Measurements from ENCODE around the gene IRAK2. TPM values are rescaled to one million over a fixed set of nuclear protein-coding genes. Genes with fewer than 3 reads are reported as not detected.
"Not testable (repeated sequence)": the region's sequence is repeated elsewhere in the genome, so short reads cannot be mapped to it uniquely, and the experiment has no call there.

Gene IRAK2
- total RNA-seq, 6 experiments from 2014 or later, result 4.2 to 16.0 (median 8.4) TPM

GRCh38 chr3:10173095-10173925, 8.6 kb downstream of the IRAK2 start:
- Histone ChIP-seq H3K27me3 (no peaks in the 10 kb centered on the region), H3K4me3 (no peak overlapping the region), H3K9me3 (no peaks in the 10 kb centered on the region), H3K36me3 (peaks cover 0 to 3% (median 0%) of the 10 kb centered on the region in 4 donors), H3K4me1 (peaks cover 0 to 16% (median 6%) of the 10 kb centered on the region in 4 donors), H3K27ac (peak overlapping the region; percentile 47 to 78 (median 62))
- 90% methylated on average over 10 of the region's 10 CpGs for WGBS (ENCODE audit: insufficient coverage, low coverage, low lambda C conversion rate, missing lambda C conversion rate)
- ATAC-seq, result no peak
- DNase-seq, result no peak
- intact Hi-C loops (cut with DNase I), result loop anchor here in 1 of 2 donors (10.0 kb wide), 1 partner anchor 51 kb away; no protein-coding TSS in a partner anchor
- TF ChIP-seq POLR2A (IDR thresholded peaks at IDR 0.05), result no peak
- no peak for TF ChIP-seq CTCF (IDR thresholded peaks at IDR 0.05)

- H3K4me1 ChIP-seq, result peaks cover 0 to 16% (median 6%) of the 10 kb centered on the region in 4 donors
- intact Hi-C loops (cut with DNase I), result loop anchor here in 1 of 2 donors (10.0 kb wide), 1 partner anchor 51 kb away; no protein-coding TSS in a partner anchor
- TF ChIP-seq CTCF (IDR thresholded peaks at IDR 0.05) (no peak), POLR2A (IDR thresholded peaks at IDR 0.05) (peak; percentile 14)
- peak; percentile 67 to 73 (median 72) for DNase-seq
- peak; percentile 80 to 92 (median 88) for ATAC-seq
- H3K27me3 ChIP-seq, result no peaks in the 10 kb centered on the region
- no peak overlapping the region for H3K4me3 ChIP-seq
- H3K9me3 ChIP-seq, result no peaks in the 10 kb centered on the region
- H3K27ac ChIP-seq, result peak overlapping the region; percentile 47 to 78 (median 62)
- WGBS (ENCODE audit: insufficient coverage, low coverage, low lambda C conversion rate, missing lambda C conversion rate), result 15% methylated on average over 6 of the region's 6 CpGs
- H3K36me3 ChIP-seq, result peaks cover 0 to 7% (median 1%) of the 10 kb centered on the region in 4 donors
These were observed 9.3 kb downstream of the IRAK2 start for GRCh38 chr3:10173926-10174435.

- peaks cover 0 to 16% (median 6%) of the 10 kb centered on the region in 4 donors for H3K4me1 ChIP-seq
- not testable (repeated sequence) for H3K27ac ChIP-seq, H3K9me3 ChIP-seq, H3K4me3 ChIP-seq, DNase-seq, ATAC-seq, H3K27me3 ChIP-seq
- 94% methylated on average over 6 of the region's 7 CpGs for WGBS (ENCODE audit: insufficient coverage, low coverage, low lambda C conversion rate, missing lambda C conversion rate)
- peaks cover 0 to 16% (median 1%) of the 10 kb centered on the region in 4 donors for H3K36me3 ChIP-seq
- intact Hi-C loops (cut with DNase I), result loop anchor here in 1 of 2 donors (10.0 kb wide), 1 partner anchor 49 kb away; no protein-coding TSS in a partner anchor
These were observed 10.6 kb downstream of the IRAK2 start for GRCh38 chr3:10175334-10175733.

- DNase-seq, H3K9me3 ChIP-seq, H3K4me3 ChIP-seq, H3K27me3 ChIP-seq, H3K27ac ChIP-seq, ATAC-seq: not testable (repeated sequence)
- 94% methylated on average over 2 of the region's 4 CpGs for WGBS (ENCODE audit: insufficient coverage, low coverage, low lambda C conversion rate, missing lambda C conversion rate)
- intact Hi-C loops (cut with DNase I), result loop anchor here in 1 of 2 donors (10.0 kb wide), 1 partner anchor 49 kb away; no protein-coding TSS in a partner anchor
- peaks cover 0 to 16% (median 6%) of the 10 kb centered on the region in 4 donors for H3K4me1 ChIP-seq
- H3K36me3 ChIP-seq, result peaks cover 0 to 16% (median 1%) of the 10 kb centered on the region in 4 donors
These were observed 11.4 kb downstream of the IRAK2 start for GRCh38 chr3:10176150-10176549.

GRCh38 chr3:10177737-10178136, 13.0 kb downstream of the IRAK2 start:
- intact Hi-C loops (cut with DNase I), result loop anchor here in 1 of 2 donors (10.0 kb wide), 1 partner anchor 47 kb away; no protein-coding TSS in a partner anchor
- peaks cover 0 to 16% (median 6%) of the 10 kb centered on the region in 4 donors for H3K4me1 ChIP-seq
- peaks cover 0 to 16% (median 1%) of the 10 kb centered on the region in 4 donors for H3K36me3 ChIP-seq
- ATAC-seq (no peak), DNase-seq (no peak)
- H3K27ac ChIP-seq, result no peak overlapping the region
- H3K27me3 ChIP-seq, result no peaks in the 10 kb centered on the region
- 86% methylated on average over 7 of the region's 12 CpGs for WGBS (ENCODE audit: insufficient coverage, low coverage, low lambda C conversion rate, missing lambda C conversion rate)
- H3K9me3 ChIP-seq, result no peaks in the 10 kb centered on the region
- TF ChIP-seq CTCF (IDR thresholded peaks at IDR 0.05), result no peak
- TF ChIP-seq POLR2A (IDR thresholded peaks at IDR 0.05), result no peak
- no peak overlapping the region for H3K4me3 ChIP-seq

Data from right lobe of liver (tissue), 6 donors.